ENCODE data around the gene SH3BP1.

The SH3BP1 gene

DNA sequence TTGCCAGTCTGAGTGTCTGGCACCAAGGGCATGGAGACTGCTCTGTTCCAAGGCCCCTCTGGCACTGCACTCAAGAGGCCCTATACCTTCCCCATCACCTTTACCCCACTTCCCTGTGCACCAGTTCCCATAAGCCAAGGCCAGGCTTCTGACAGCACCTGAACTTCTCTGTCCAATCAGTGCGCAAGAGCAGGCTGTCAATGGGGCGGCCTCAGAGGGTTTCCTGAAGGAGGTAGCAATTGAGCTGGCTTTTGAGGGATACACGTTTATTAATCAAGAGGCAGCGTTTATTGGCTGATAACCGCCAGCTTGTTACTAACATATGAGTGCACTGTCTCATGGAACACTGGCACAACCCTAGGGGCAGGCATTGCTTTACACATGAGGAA is 2.1 kb downstream of the SH3BP1 start:
- TF ChIP-seq, protein P1, sequence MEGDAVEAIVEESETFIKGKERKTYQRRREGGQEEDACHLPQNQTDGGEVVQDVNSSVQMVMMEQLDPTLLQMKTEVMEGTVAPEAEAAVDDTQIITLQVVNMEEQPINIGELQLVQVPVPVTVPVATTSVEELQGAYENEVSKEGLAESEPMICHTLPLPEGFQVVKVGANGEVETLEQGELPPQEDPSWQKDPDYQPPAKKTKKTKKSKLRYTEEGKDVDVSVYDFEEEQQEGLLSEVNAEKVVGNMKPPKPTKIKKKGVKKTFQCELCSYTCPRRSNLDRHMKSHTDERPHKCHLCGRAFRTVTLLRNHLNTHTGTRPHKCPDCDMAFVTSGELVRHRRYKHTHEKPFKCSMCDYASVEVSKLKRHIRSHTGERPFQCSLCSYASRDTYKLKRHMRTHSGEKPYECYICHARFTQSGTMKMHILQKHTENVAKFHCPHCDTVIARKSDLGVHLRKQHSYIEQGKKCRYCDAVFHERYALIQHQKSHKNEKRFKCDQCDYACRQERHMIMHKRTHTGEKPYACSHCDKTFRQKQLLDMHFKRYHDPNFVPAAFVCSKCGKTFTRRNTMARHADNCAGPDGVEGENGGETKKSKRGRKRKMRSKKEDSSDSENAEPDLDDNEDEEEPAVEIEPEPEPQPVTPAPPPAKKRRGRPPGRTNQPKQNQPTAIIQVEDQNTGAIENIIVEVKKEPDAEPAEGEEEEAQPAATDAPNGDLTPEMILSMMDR (IDR thresholded peaks at IDR 0.05; ENCODE audit: low read depth, low read length): no peak
- no peak for TF ChIP-seq EZH2phosphoT487 (IDR thresholded peaks at IDR 0.05; ENCODE audit: low read depth)
- H3K79me2 ChIP-seq (ENCODE audit: low read length): peaks cover 36% of the 10 kb centered on the region
- peaks cover 39% of the 10 kb centered on the region for H3K4me1 ChIP-seq (ENCODE audit: low read length)
- H3K9ac ChIP-seq (ENCODE audit: low read length): no peak overlapping the region
- H3K4me2 ChIP-seq (ENCODE audit: low read length): peak overlapping the region; percentile 90; the same call in 1 of the 2 replicates
- H3K9me3 ChIP-seq (ENCODE audit: insufficient read depth, low read length): no peaks in the 10 kb centered on the region
- H2AFZ ChIP-seq (ENCODE audit: low read depth, low read length): no peak overlapping the region
- H3K27ac ChIP-seq (ENCODE audit: low read length): peak overlapping the region; percentile 80; the same call in 1 of the 2 replicates
- H4K20me1 ChIP-seq (ENCODE audit: insufficient read depth, low read length): peaks cover 4% of the 10 kb centered on the region; the same call in 1 of the 2 replicates
- no peaks in the 10 kb centered on the region for H3K27me3 ChIP-seq (ENCODE audit: low read depth, low read length)
- H3K4me3 ChIP-seq (ENCODE audit: low read length): peak overlapping the region; percentile 94
- peaks cover 37% of the 10 kb centered on the region for H3K36me3 ChIP-seq (replicated peaks; ENCODE audit: low read depth, low read length)

DNA sequence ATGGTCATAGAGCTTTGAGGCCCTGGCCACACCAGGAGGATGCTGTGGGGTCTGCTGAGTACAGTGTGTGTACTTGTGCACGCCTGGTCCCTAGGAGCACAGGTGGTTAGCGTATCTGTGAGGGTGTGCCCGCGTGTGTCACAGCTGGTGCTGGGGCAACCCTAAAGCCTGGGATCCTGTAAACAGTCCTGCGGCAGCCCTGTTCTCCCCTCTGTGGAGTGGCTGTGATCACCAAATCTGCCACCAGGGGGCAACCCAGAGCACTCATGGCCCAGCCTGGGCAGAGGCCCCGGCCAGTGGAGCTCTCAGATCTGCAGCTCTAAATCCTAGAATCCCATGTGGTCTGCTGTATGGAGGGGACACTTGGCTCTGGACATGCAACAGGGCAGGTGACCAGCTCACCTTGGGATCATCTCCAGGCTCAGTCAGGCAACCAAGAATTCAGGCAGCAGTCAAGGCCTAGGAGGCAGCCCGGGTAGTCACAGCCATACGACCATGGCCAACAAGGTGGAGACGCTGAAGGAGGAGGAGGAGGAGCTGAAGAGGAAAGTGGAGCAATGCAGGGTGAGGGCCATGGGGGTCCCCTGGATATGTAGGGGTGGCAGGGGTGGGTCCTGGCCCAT is 3.9 kb downstream of the SH3BP1 start:
- H3K9ac ChIP-seq (ENCODE audit: low read length): no peak overlapping the region
- H3K9me3 ChIP-seq (ENCODE audit: insufficient read depth, low read length): no peaks in the 10 kb centered on the region
- no peak overlapping the region for H2AFZ ChIP-seq (ENCODE audit: low read depth, low read length)
- peak overlapping the region; percentile 23; the same call in 1 of the 2 replicates for H3K4me2 ChIP-seq (ENCODE audit: low read length)
- peaks cover 36% of the 10 kb centered on the region for H3K79me2 ChIP-seq (ENCODE audit: low read length)
- H3K36me3 ChIP-seq (replicated peaks; ENCODE audit: low read depth, low read length): peaks cover 50% of the 10 kb centered on the region
- no peak overlapping the region for H3K4me3 ChIP-seq (ENCODE audit: low read length)
- H3K27ac ChIP-seq (ENCODE audit: low read length): 0 out of 2 replicates have a peak overlapping the region, but pooled peaks have one; percentile 20
- H4K20me1 ChIP-seq (ENCODE audit: insufficient read depth, low read length): peaks cover 4% of the 10 kb centered on the region; the same call in 1 of the 2 replicates
- H3K4me1 ChIP-seq (ENCODE audit: low read length): peaks cover 26% of the 10 kb centered on the region
- H3K27me3 ChIP-seq (ENCODE audit: low read depth, low read length): no peaks in the 10 kb centered on the region
- TF ChIP-seq, protein P1 (IDR thresholded peaks at IDR 0.05; ENCODE audit: low read depth, low read length): peak; percentile 95
- TF ChIP-seq EZH2phosphoT487 (IDR thresholded peaks at IDR 0.05; ENCODE audit: low read depth): no peak

DNA sequence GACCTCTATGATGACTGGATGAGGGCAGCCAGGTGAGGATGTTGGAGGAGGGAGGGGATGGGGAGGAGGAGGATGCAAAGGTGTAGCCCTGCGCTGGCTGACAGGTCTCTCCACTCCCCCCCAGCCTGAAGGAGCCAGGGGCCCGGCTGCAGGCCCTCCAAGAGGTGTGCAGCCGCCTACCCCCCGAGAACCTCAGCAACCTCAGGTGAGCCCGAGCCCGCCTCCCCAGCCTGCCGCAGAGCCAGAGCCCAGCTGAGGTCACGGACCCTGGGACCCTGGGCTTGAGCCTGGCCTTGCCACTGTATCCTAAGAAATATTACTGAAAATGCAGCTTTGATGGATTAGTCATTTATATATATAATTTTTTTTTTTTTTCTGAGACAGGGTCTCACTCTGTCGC is 7.8 kb downstream of the SH3BP1 start:
- no peak overlapping the region for H3K9ac ChIP-seq (ENCODE audit: low read length)
- no peaks in the 10 kb centered on the region for H3K27me3 ChIP-seq (ENCODE audit: low read depth, low read length)
- no peak overlapping the region for H3K27ac ChIP-seq (ENCODE audit: low read length)
- no peak for TF ChIP-seq EZH2phosphoT487 (IDR thresholded peaks at IDR 0.05; ENCODE audit: low read depth)
- TF ChIP-seq, protein P1 (IDR thresholded peaks at IDR 0.05; ENCODE audit: low read depth, low read length): no peak
- H3K9me3 ChIP-seq (ENCODE audit: insufficient read depth, low read length): no peaks in the 10 kb centered on the region
- peaks cover 67% of the 10 kb centered on the region for H3K36me3 ChIP-seq (replicated peaks; ENCODE audit: low read depth, low read length)
- H4K20me1 ChIP-seq (ENCODE audit: insufficient read depth, low read length): peaks cover 4% of the 10 kb centered on the region; the same call in 1 of the 2 replicates
- no peak overlapping the region for H3K4me2 ChIP-seq (ENCODE audit: low read length)
- no peak overlapping the region for H3K4me3 ChIP-seq (ENCODE audit: low read length)
- H3K79me2 ChIP-seq (ENCODE audit: low read length): peaks cover 8% of the 10 kb centered on the region
- no peak overlapping the region for H2AFZ ChIP-seq (ENCODE audit: low read depth, low read length)
- H3K4me1 ChIP-seq (ENCODE audit: low read length): peaks cover 7% of the 10 kb centered on the region

DNA sequence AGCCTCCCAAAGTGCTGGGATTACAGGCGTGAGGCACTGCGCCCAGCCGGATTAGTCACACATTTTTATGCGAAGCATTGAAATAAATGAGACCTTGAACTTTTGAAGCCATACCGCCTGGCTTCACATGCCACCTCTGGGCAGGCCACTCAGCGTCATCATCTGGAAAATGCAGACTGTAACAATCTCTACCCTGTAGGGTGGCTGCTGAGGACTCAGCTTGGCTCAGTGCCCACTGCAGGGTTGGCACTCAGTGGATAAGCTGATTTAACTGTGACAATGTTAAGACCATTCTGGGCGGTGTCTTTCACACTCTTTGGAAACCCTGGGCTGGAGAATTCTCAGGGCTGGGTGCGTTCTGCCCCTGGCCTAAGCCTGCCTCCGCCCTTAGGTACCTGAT is 8.5 kb downstream of the SH3BP1 start:
- Histone ChIP-seq H3K4me2 (ENCODE audit: low read length) (no peak overlapping the region), H3K36me3 (replicated peaks; ENCODE audit: low read depth, low read length) (peaks cover 64% of the 10 kb centered on the region), H3K4me1 (ENCODE audit: low read length) (peaks cover 7% of the 10 kb centered on the region), H3K9ac (ENCODE audit: low read length) (no peak overlapping the region), H3K27me3 (ENCODE audit: low read depth, low read length) (no peaks in the 10 kb centered on the region), H3K79me2 (ENCODE audit: low read length) (peaks cover 5% of the 10 kb centered on the region), H3K9me3 (ENCODE audit: insufficient read depth, low read length) (no peaks in the 10 kb centered on the region), H3K27ac (ENCODE audit: low read length) (no peak overlapping the region), H4K20me1 (ENCODE audit: insufficient read depth, low read length) (peaks cover 4% of the 10 kb centered on the region; the same call in 1 of the 2 replicates), H2AFZ (ENCODE audit: low read depth, low read length) (no peak overlapping the region), H3K4me3 (ENCODE audit: low read length) (no peak overlapping the region)
- no peak for TF ChIP-seq EZH2phosphoT487 (IDR thresholded peaks at IDR 0.05; ENCODE audit: low read depth)
- TF ChIP-seq, protein P1 (IDR thresholded peaks at IDR 0.05; ENCODE audit: low read depth, low read length): no peak
